MCF 10A (cell line): ENCODE measurements around the gene TRIM72. TPM values are rescaled to one million over a fixed set of nuclear protein-coding genes. Genes with fewer than 3 reads are reported as not detected.

Experiments
- BruUV-seq: library from RNA; stranded (reverse); fragments of 400-500 nt; replicated peaks from 2 replicates; lab custom pipeline; 2021; lab: Mats Ljungman, UMichigan
- CTCF ChIA-PET: fragments of 300-600 bp; sonication (Branson Sonifier 250); formaldehyde crosslinking; extraction: SDS; loops from one replicate; lab custom pipeline; 2021; ENCODE audit warnings: antibody characterized with exemption, inconsistent platforms; lab: Yijun Ruan, JAX
- POLR2A ChIA-PET: fragments of 300-600, 350-650 bp; sonication (Branson Sonifier 250); formaldehyde crosslinking; extraction: SDS; loops from one replicate; lab custom pipeline; 2020; ENCODE audit warnings: antibody characterized with exemption, inconsistent platforms; lab: Yijun Ruan, JAX
- DNase-seq: peaks from one replicate; pipeline ENCODE4 v3.0.0-alpha.2; 2018; ENCODE audit not compliant: unreplicated experiment
- H3K27ac Mint-ChIP-seq: one replicate; pipeline ENCODE4 v1.8.0; 2022; ENCODE audit warnings: mild to moderate bottlenecking, low read depth, mixed read lengths; ENCODE audit not compliant: unreplicated experiment
- H3K27me3 Mint-ChIP-seq: one replicate; pipeline ENCODE4 v1.8.0; 2022; ENCODE audit warnings: mixed read lengths; ENCODE audit not compliant: insufficient read depth, unreplicated experiment
- H3K36me3 Mint-ChIP-seq: one replicate; pipeline ENCODE4 v1.8.0; 2022; ENCODE audit warnings: mild to moderate bottlenecking, moderate library complexity, mixed read lengths; ENCODE audit not compliant: insufficient read depth, unreplicated experiment
- H3K4me1 Mint-ChIP-seq: one replicate; pipeline ENCODE4 v1.8.0; 2022; ENCODE audit warnings: mixed read lengths; ENCODE audit not compliant: insufficient read depth, unreplicated experiment
- H3K4me3 Mint-ChIP-seq: one replicate; pipeline ENCODE4 v1.8.0; 2022; ENCODE audit warnings: mild to moderate bottlenecking, moderate library complexity, mixed read lengths; ENCODE audit not compliant: unreplicated experiment
- H3K9me3 Mint-ChIP-seq: one replicate; pipeline ENCODE4 v1.8.0; 2022; ENCODE audit warnings: mixed read lengths; ENCODE audit not compliant: unreplicated experiment
- CTCF ChIP-seq: fragments of 200-600 bp; IDR thresholded peaks from one replicate; pipeline ENCODE4 v1.8.0; 2022; ENCODE audit warnings: antibody characterized with exemption, mild to moderate bottlenecking; ENCODE audit not compliant: unreplicated experiment
- intact Hi-C: fragments of 100-400 bp; cut with micrococcal nuclease; formaldehyde crosslinking; loops from 2 replicates; pipeline ENCODE4 v1.14.1; 2022
- total RNA-seq: library from RNA; stranded (reverse); gene quantifications from 2 replicates; pipeline ENCODE4 v1.2.3, GENCODE V29; 2022

TRIM72 gene
- total RNA-seq, 1 experiment from 2014 or later = not detected

GRCh38 chr16:31258366-31258765 lies 44.4 kb downstream of the TRIM72 start:
- no peak for TF ChIP-seq CTCF
- H3K4me1 Mint-ChIP-seq = peaks cover 8% of the 10 kb centered on the region
- no TSS peak for BruUV-seq
- DNase-seq = no peak
- no peak overlapping the region for H3K27ac Mint-ChIP-seq
- intact Hi-C loops = no loop called here
- no peaks in the 10 kb centered on the region for H3K27me3 Mint-ChIP-seq
- ChIA-PET CTCF (interaction anchor here (0.6 kb wide), 1 partner anchor 192 kb away, joined by 3 read pairs; no protein-coding TSS in a partner anchor), POLR2A (interaction anchor here (0.9 kb wide), 1 partner anchor 24 kb away, joined by 5 read pairs; no protein-coding TSS in a partner anchor)
- no peaks in the 10 kb centered on the region for H3K36me3 Mint-ChIP-seq
- no peaks in the 10 kb centered on the region for H3K9me3 Mint-ChIP-seq
- no peak overlapping the region for H3K4me3 Mint-ChIP-seq

GRCh38 chr16:31260136-31260931 lies 46.4 kb downstream of the TRIM72 start:
- ChIA-PET POLR2A (no interaction called here), CTCF (interaction anchor here (1.0 kb wide), 1 partner anchor 11 kb away, joined by 3 read pairs; no protein-coding TSS in a partner anchor)
- no TSS peak for BruUV-seq
- H3K4me1 Mint-ChIP-seq = peaks cover 3% of the 10 kb centered on the region
- DNase-seq = no peak
- no peak overlapping the region for H3K27ac Mint-ChIP-seq
- H3K9me3 Mint-ChIP-seq = no peaks in the 10 kb centered on the region
- no peak overlapping the region for H3K4me3 Mint-ChIP-seq
- H3K27me3 Mint-ChIP-seq = no peaks in the 10 kb centered on the region
- H3K36me3 Mint-ChIP-seq = no peaks in the 10 kb centered on the region
- TF ChIP-seq CTCF = no peak
- intact Hi-C loops = no loop called here

- Mint-ChIP-seq H3K27me3 (no peaks in the 10 kb centered on the region), H3K4me3 (no peak overlapping the region), H3K36me3 (peaks cover 1% of the 10 kb centered on the region), H3K27ac (no peak overlapping the region), H3K9me3 (no peaks in the 10 kb centered on the region), H3K4me1 (peaks cover 12% of the 10 kb centered on the region)
- TF ChIP-seq CTCF = no peak
- intact Hi-C loops = no loop called here
- BruUV-seq = no TSS peak
- ChIA-PET POLR2A (interaction anchor here (0.8 to 0.9 kb wide), 2 partner anchors 11 to 62 kb away, joined by 3 to 5 read pairs; no protein-coding TSS in a partner anchor), CTCF (no interaction called here)
- DNase-seq = no peak
Measured at GRCh38 chr16:31262084-31262483, 48.2 kb downstream of the TRIM72 start.
